A204.1 (cell line): ENCODE data around the gene TSEN2.
"Not testable (repeated sequence)": the region's sequence is repeated elsewhere in the genome, so short reads cannot be mapped to it uniquely, and the experiment has no call there.

Experiments used
- FAIRE-seq: peaks from 2 replicates; lab custom pipeline; 2012; peaks lifted over from hg19 to GRCh38; lab: Jason Lieb, UNC

Gene TSEN2

GRCh38 chr3:12506201-12506709, 22.0 kb downstream of the TSEN2 start:
- FAIRE-seq = no peak

GRCh38 chr3:12507591-12508281, 23.5 kb downstream of the TSEN2 start:
- FAIRE-seq = no peak

GRCh38 chr3:12508291-12508700, 24.0 kb downstream of the TSEN2 start:
- no peak for FAIRE-seq

- no peak for FAIRE-seq
These were observed 25.2 kb downstream of the TSEN2 start for GRCh38 chr3:12509466-12509865.

GRCh38 chr3:12512534-12513118, 28.3 kb downstream of the TSEN2 start:
- FAIRE-seq = no peak

GRCh38 chr3:12513694-12514446, 29.6 kb downstream of the TSEN2 start:
- FAIRE-seq = no peak

- no peak for FAIRE-seq
These were observed 31.4 kb downstream of the TSEN2 start for GRCh38 chr3:12515631-12516030.

- no peak for FAIRE-seq
These were observed 32.6 kb downstream of the TSEN2 start for GRCh38 chr3:12516873-12517272.

- FAIRE-seq = no peak
These were observed 34.2 kb downstream of the TSEN2 start for GRCh38 chr3:12518261-12519028.

- no peak for FAIRE-seq
These were observed 36.7 kb downstream of the TSEN2 start for GRCh38 chr3:12521010-12521409.

GRCh38 chr3:12522721-12523120, 38.4 kb downstream of the TSEN2 start:
- no peak for FAIRE-seq

- FAIRE-seq = no peak
These were observed 43.5 kb downstream of the TSEN2 start for GRCh38 chr3:12527757-12528143.

- FAIRE-seq = no peak
These were observed 47.9 kb downstream of the TSEN2 start for GRCh38 chr3:12532182-12532581.

- FAIRE-seq = no peak
These were observed 52.1 kb downstream of the TSEN2 start for GRCh38 chr3:12536423-12536822.

- no peak for FAIRE-seq
These were observed 57.3 kb downstream of the TSEN2 start for GRCh38 chr3:12541625-12542024.

GRCh38 chr3:12543497-12543896, 59.2 kb downstream of the TSEN2 start:
- not testable (repeated sequence) for FAIRE-seq

- FAIRE-seq = no peak
These were observed 60.6 kb downstream of the TSEN2 start for GRCh38 chr3:12544652-12545472.

GRCh38 chr3:12545473-12545791, 61.2 kb downstream of the TSEN2 start, which contains the start of gene MKRN2OS:
MKRN2OS (minus strand) TSS chr3:12545499; CDS start chr3:12545464, 35 bp downstream.
- no peak for FAIRE-seq

- FAIRE-seq = peak; percentile 84
These were observed 65.9 kb downstream of the TSEN2 start for GRCh38 chr3:12549971-12550760.

- FAIRE-seq = no peak
These were observed 69.7 kb downstream of the TSEN2 start for GRCh38 chr3:12553921-12554391.

GRCh38 chr3:12556314-12556689, 72.0 kb downstream of the TSEN2 start:
- no peak for FAIRE-seq
